PC-9 (cell line): ENCODE data around the gene PGPEP1.

Experiments used
- EZH2 ChIP-seq: fragments of 200-600 bp; sonication (generic); IDR thresholded peaks from 2 replicates; pipeline ENCODE4 v1.8.0; 2017; ENCODE audit warnings: antibody characterized with exemption, low read depth
- TF ChIP-seq, protein P1 (sequence below): fragments of 200-600 bp; sonication (generic); conservative IDR thresholded peaks from 2 replicates; pipeline ENCODE4 v1.6.1; 2017; ENCODE audit warnings: mixed run types, antibody characterized with exemption, mild to moderate bottlenecking, moderate library complexity

DNA sequence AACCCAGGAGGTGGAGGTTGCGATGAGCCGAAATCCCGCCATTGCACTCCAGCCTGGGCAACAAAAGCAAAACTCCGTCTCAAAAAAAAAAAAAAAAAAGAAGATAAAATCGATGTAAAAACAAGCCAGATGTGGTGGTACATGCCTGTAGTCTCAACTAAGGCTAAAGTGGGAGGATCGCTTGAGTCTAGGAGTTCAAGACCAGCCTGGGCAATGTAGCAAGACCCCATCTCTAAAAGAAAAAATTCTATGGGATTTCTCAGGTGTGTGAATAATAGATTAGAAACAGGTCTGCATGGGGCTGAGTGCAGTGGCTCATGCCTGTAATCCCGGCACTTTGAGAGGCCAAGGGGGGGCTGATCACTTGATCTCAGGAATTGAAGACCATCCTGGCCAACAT is 11.1 kb downstream of the PGPEP1 start:
- TF ChIP-seq EZH2: no peak
- TF ChIP-seq, protein P1, sequence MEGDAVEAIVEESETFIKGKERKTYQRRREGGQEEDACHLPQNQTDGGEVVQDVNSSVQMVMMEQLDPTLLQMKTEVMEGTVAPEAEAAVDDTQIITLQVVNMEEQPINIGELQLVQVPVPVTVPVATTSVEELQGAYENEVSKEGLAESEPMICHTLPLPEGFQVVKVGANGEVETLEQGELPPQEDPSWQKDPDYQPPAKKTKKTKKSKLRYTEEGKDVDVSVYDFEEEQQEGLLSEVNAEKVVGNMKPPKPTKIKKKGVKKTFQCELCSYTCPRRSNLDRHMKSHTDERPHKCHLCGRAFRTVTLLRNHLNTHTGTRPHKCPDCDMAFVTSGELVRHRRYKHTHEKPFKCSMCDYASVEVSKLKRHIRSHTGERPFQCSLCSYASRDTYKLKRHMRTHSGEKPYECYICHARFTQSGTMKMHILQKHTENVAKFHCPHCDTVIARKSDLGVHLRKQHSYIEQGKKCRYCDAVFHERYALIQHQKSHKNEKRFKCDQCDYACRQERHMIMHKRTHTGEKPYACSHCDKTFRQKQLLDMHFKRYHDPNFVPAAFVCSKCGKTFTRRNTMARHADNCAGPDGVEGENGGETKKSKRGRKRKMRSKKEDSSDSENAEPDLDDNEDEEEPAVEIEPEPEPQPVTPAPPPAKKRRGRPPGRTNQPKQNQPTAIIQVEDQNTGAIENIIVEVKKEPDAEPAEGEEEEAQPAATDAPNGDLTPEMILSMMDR: no peak
